Measurements from ENCODE around the gene B4GALNT3.

B4GALNT3 gene

GRCh38 chr12:526089-526488 lies 66.3 kb downstream of the B4GALNT3 start:
- no peak overlapping the region for H3K27ac ChIP-seq (ENCODE audit: low read depth, low read length, poor library complexity, severe bottlenecking)

GRCh38 chr12:527241-527640 lies 67.5 kb downstream of the B4GALNT3 start:
- H3K36me3 ChIP-seq (ENCODE audit: insufficient read depth, low read length) = peaks cover 1% of the 10 kb centered on the region; the same call in 1 of the 2 replicates
- H3K79me2 ChIP-seq (ENCODE audit: insufficient read depth, low read length) = no peaks in the 10 kb centered on the region
- no peaks in the 10 kb centered on the region for H3K4me1 ChIP-seq (ENCODE audit: insufficient read depth, low read length, severe bottlenecking)
- H3K27ac ChIP-seq (ENCODE audit: low read depth, low read length, poor library complexity, severe bottlenecking) = no peak overlapping the region
- H3F3A ChIP-seq (ENCODE audit: insufficient read depth, low read length) = no peaks in the 10 kb centered on the region
- peaks cover 11% of the 10 kb centered on the region; the same call in 1 of the 2 replicates for H3K27me3 ChIP-seq (ENCODE audit: insufficient read depth, low read length)
- no peak overlapping the region for H3K9ac ChIP-seq (ENCODE audit: low read length)
- H3K9me3 ChIP-seq (ENCODE audit: low read length) = peaks cover 18% of the 10 kb centered on the region
- no peak overlapping the region for H2AFZ ChIP-seq (ENCODE audit: low read length)
- no peak overlapping the region for H3K4me3 ChIP-seq (ENCODE audit: low read depth, low read length, poor library complexity, severe bottlenecking)
- no peak overlapping the region for H3K4me2 ChIP-seq (ENCODE audit: low read length)
- H4K20me1 ChIP-seq (ENCODE audit: insufficient read depth, low read length) = no peaks in the 10 kb centered on the region
- no peak for TF ChIP-seq CTCF (IDR thresholded peaks at IDR 0.05; ENCODE audit: low read length)
- TF ChIP-seq EZH2 (IDR thresholded peaks at IDR 0.05; ENCODE audit: borderline replicate concordance, low read length) = no peak
- no peaks in the 10 kb centered on the region for H3K9me2 ChIP-seq (ENCODE audit: low read depth, low read length)

More at GRCh38 chr12:526089-526488, 66.3 kb downstream of the B4GALNT3 start:
- Histone ChIP-seq H3K27me3 (ENCODE audit: insufficient read depth, low read length) (peaks cover 5% of the 10 kb centered on the region; the same call in 1 of the 2 replicates), H3K9me3 (ENCODE audit: low read length) (peaks cover 13% of the 10 kb centered on the region; the same call in 1 of the 2 replicates), H2AFZ (ENCODE audit: low read length) (no peak overlapping the region), H3K79me2 (ENCODE audit: insufficient read depth, low read length) (no peaks in the 10 kb centered on the region), H3K9me2 (ENCODE audit: low read depth, low read length) (no peaks in the 10 kb centered on the region), H4K20me1 (ENCODE audit: insufficient read depth, low read length) (no peaks in the 10 kb centered on the region), H3K4me2 (ENCODE audit: low read length) (no peak overlapping the region), H3F3A (ENCODE audit: insufficient read depth, low read length) (no peaks in the 10 kb centered on the region), H3K9ac (ENCODE audit: low read length) (no peak overlapping the region), H3K4me3 (ENCODE audit: low read depth, low read length, poor library complexity, severe bottlenecking) (no peak overlapping the region), H3K36me3 (ENCODE audit: insufficient read depth, low read length) (no peaks in the 10 kb centered on the region; the same call in 1 of the 2 replicates), H3K4me1 (ENCODE audit: insufficient read depth, low read length, severe bottlenecking) (no peaks in the 10 kb centered on the region)
- TF ChIP-seq EZH2 (IDR thresholded peaks at IDR 0.05; ENCODE audit: borderline replicate concordance, low read length) (no peak), CTCF (IDR thresholded peaks at IDR 0.05; ENCODE audit: low read length) (no peak)

- no peaks in the 10 kb centered on the region for H3K79me2 ChIP-seq (ENCODE audit: insufficient read depth, low read length)
- no peaks in the 10 kb centered on the region for H3K4me1 ChIP-seq (ENCODE audit: insufficient read depth, low read length, severe bottlenecking)
- no peaks in the 10 kb centered on the region for H3F3A ChIP-seq (ENCODE audit: insufficient read depth, low read length)
- no peak overlapping the region for H3K4me3 ChIP-seq (ENCODE audit: low read depth, low read length, poor library complexity, severe bottlenecking)
- H3K27me3 ChIP-seq (ENCODE audit: insufficient read depth, low read length) = peaks cover 14% of the 10 kb centered on the region; the same call in 1 of the 2 replicates
- H4K20me1 ChIP-seq (ENCODE audit: insufficient read depth, low read length) = no peaks in the 10 kb centered on the region
- no peak overlapping the region for H3K9ac ChIP-seq (ENCODE audit: low read length)
- no peak overlapping the region for H2AFZ ChIP-seq (ENCODE audit: low read length)
- no peak overlapping the region for H3K27ac ChIP-seq (ENCODE audit: low read depth, low read length, poor library complexity, severe bottlenecking)
- TF ChIP-seq EZH2 (IDR thresholded peaks at IDR 0.05; ENCODE audit: borderline replicate concordance, low read length) (no peak), CTCF (IDR thresholded peaks at IDR 0.05; ENCODE audit: low read length) (no peak)
- H3K9me2 ChIP-seq (ENCODE audit: low read depth, low read length) = no peaks in the 10 kb centered on the region
- H3K36me3 ChIP-seq (ENCODE audit: insufficient read depth, low read length) = peaks cover 6% of the 10 kb centered on the region; the same call in 1 of the 2 replicates
- peaks cover 23% of the 10 kb centered on the region for H3K9me3 ChIP-seq (ENCODE audit: low read length)
- no peak overlapping the region for H3K4me2 ChIP-seq (ENCODE audit: low read length)
These were observed 68.0 kb downstream of the B4GALNT3 start for GRCh38 chr12:527729-528128.

Data from OCI-LY1 (cell line).